Activated T-helper 1 cell treated with anti-CD3 and anti-CD28 coated beads, Interleukin-2, amount 50 U/mL, for 16 hours (primary cell): ENCODE measurements around the gene ARHGAP28.
"Not testable (repeated sequence)": the region's sequence is repeated elsewhere in the genome, so short reads cannot be mapped to it uniquely, and the experiment has no call there.

Experiments
- DNase-seq, 2 donors: peaks; one replicate each; pipeline ENCODE4 v3.0.0-alpha.2; 2020; ENCODE audit warnings: low read depth in 1 of 2, low spot score in 1 of 2

The ARHGAP28 gene

DNA sequence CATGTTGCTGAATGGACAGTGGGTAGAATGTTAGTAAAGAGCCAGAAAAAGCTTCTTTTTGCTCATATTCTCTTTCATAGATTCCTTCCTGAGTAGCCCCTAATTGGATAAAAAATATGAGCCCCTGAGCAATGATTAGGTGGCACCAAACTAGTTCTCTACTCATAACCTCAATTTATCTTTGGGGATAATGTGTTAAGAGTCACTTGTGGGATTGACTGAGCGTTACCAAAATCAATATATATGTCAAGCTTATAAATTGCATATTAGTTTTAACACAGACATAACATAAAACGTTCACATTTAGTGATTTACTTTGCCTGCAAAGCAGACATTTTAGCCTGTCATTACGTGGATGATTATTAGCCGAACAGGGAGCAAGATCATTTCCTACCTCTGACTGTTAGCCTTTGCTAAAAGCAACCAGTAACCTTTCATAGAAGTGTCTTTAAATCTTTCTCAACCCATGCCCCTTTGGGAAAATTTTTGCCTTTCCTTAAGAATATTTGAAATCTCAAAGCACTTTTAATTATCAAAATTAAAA is 85.4 kb downstream of the ARHGAP28 start:
- no peak for DNase-seq

- no peak for DNase-seq
These were observed 86.6 kb downstream of the ARHGAP28 start for GRCh38 chr18:6816154-6816553.

- no peak for DNase-seq
These were observed 89.8 kb downstream of the ARHGAP28 start for GRCh38 chr18:6819332-6819731.

GRCh38 chr18:6820314-6820713 is 90.8 kb downstream of the ARHGAP28 start:
- DNase-seq: no peak

DNA sequence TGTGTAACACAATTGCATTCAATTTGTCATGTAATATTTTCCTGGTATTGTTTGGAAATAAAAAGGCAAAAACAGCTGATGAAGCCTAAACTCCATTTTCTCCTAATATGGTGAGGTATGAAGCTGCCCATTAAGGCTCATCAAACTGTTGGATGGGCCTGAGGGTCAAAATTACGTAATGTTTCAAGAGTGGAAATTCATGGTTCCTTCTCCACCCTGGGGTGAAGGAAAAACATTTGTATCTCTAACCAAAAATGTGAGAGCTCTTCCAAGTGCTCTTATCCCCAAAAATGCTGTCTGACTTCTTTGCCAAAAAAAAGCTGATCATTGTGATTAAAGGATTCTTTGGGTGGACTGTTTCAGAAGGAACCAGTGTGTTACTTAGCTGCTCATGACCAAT is 91.8 kb downstream of the ARHGAP28 start:
- DNase-seq: no peak

DNA sequence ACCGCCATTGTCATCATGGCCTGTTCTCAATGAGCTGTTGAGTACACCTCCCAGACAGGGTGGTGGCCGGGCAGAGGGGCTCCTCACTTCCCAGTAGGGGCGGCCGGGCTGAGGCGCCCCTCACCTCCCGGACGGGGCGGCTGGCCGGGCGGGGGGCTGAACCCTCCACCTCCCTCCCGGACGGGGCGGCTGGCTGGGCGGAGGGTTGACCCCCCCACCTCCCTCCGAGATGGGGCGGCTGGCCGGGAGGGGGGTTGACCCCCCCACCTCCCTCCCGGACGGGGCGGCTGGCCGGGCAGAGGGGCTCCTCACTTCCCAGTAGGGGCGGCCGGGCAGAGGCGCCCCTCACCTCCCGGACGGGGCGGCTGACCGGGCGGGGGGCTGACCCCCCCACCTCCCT is 97.6 kb downstream of the ARHGAP28 start:
- not testable (repeated sequence) for DNase-seq

GRCh38 chr18:6827566-6827965 is 98.0 kb downstream of the ARHGAP28 start:
- DNase-seq: not testable (repeated sequence)

GRCh38 chr18:6830916-6831315 is 101.4 kb downstream of the ARHGAP28 start:
- no peak for DNase-seq

DNA sequence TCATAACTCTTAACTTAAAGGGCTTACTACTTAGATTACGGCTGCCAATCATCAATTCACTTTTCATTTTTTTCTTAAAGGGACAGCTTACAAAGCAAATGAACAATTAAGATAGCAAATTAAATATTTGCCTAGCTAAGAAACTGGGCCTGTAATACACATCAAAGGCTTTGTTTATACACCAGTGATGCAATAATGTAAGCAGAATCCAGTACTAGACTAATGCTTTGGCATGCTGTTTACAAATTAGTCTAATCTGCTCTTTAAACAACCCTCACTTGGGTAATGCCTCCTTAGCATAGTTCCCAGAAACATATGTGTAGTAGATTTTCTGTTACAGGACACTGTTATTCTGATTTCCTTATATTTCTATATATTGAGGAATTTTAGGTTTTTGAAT is 105.8 kb downstream of the ARHGAP28 start:
- DNase-seq: no peak

GRCh38 chr18:6836331-6836730 is 106.8 kb downstream of the ARHGAP28 start:
- no peak for DNase-seq

DNA sequence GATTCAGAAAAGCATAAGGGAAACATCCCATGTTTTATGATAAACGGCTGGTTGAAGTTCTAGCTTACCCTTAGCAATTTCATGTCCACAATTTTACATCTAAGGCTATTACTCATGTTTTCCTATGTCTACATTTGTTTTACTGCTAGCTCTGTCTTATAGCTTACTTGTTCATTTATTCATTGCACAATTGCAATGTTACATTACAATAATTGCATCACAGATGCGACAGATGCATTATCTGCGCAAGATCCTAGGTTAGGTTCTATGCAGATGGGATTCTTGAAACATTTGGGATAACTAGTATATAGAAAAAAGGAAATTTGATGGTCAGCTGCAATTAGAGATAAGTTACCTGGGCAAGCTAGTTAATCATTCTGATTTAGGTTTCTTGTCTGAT is 108.4 kb downstream of the ARHGAP28 start:
- no peak for DNase-seq

DNA sequence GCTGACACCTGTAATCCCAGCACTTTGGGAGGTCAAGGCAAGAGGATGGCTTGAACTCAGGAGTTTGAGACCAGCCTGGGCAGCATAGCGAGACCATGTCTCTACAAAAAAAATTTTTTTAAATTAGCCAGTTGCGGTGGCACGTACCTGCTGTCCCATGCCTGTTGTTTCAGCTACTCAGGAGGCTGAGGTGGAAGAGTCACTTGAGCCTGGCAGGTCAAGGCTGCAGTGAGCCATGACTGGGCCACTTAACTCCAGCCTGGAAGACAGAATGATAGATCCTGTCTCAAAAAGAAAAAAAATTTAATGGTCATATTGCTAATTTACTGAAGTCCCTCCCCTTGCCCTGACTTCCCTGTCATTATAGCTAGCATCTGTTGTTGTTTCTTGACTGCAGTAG is 112.6 kb downstream of the ARHGAP28 start:
- no peak for DNase-seq

- no peak for DNase-seq
These were observed 113.8 kb downstream of the ARHGAP28 start for GRCh38 chr18:6843308-6843707.

DNA sequence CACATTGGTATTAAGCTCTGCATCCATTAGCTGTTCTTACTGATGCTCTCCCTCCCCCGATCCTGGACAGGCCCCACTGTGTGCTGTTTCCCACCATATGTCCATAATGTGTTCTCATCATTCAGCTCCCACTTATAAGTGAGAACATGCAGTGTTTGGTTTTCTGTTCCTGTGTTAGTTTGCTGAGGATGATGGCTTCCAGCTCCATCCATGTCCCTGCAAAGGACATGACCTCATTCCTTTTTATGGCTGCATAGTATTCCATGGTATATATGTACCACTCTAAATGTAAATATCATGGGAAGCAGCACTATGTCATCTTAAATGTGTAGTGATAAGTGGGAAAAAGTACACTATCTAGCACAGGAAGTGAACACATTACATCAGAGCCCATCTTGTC is 116.0 kb downstream of the ARHGAP28 start:
- DNase-seq: not testable (repeated sequence)

DNA sequence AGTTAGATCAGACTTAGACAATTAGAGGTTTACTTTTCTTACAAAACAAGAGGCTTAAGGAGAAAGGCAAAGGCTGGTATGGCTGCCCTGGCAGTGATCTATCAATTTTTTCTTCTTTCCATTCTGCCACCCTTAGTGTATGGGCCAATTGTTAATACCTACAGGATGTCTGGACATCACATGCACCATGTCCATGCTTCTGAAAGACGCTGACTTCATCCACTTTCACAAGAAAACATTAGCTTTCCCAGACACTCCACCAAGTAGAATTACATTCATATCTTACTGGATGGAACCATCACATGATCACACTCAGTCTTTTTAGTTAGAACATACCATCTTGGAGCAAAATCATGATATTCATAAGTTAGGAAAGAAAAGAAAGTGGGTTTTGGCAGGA is 120.9 kb downstream of the ARHGAP28 start:
- no peak for DNase-seq

- DNase-seq: no peak
These were observed 122.0 kb downstream of the ARHGAP28 start for GRCh38 chr18:6851480-6851879.

DNA sequence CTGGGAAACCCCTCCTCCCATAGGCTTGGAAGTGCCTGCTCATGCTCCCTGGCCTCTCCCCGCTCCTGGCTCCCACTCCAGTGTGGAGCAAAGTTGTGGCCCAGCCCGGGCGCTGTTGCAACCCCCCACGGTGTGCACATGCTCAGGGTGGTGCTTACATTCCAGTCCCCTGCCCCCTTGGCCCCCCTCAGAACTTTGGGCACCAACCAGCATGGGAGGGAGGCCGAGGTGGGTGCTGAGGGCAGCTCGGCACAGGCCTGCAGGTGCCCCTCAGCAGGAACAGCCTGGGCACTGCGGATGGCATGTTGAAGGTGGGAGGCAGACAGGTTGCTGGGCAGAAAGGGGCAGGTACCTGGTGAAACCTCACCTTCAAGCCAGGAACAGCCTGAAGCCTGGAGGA is 125.3 kb downstream of the ARHGAP28 start:
- no peak for DNase-seq

DNA sequence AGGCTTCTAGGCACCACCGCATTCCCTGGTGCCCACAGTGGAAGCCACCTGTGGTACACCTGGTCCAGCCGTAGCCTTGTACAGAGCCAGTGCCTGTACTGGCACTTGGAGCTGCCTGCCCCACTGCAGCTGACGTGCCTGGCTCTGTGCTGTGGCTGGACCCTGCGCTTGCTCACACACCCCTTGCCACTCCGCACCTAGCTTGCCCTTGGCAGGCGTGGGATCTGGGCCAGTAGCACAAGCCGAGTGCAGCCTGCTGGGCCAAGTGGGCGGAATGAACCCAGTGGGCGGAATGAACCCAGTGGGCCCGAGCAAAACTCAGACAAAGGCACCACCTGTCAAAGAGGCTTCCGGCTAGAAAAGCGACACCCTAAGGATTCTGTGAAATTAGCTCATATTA is 126.3 kb downstream of the ARHGAP28 start:
- no peak for DNase-seq

- no peak for DNase-seq
These were observed 127.8 kb downstream of the ARHGAP28 start for GRCh38 chr18:6857300-6857699.

- no peak for DNase-seq
These were observed 130.3 kb downstream of the ARHGAP28 start for GRCh38 chr18:6859676-6860422.

DNA sequence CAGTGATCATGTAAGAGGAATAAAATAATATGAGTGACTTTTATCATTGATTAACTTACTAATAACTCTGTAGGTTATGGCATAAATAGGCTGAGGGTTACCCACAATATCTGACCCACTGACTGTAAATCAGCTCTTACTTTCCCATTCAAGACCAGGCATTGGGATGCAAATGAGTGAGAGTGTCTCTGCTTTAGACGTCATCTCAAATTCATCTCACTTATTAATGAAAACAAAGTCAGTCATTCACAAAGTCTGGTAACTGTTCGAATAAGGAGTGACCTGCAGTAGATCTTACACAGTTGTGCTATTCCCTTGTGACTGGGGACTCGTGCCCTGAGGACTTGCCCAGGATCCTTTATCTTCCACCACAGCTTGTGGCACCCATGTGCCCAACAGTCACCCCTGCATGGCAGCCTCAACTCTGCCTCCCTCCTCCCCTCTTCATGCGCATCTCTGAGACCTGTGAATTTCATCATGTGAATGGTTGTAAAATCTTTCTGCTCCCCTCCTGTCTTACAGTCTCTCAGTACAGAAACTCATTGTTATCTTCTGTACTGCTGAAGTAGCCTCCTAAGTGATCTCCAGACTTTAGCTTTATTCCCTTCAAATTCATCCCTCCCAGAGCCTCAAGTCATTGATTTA is 131.4 kb downstream of the ARHGAP28 start:
- no peak for DNase-seq

- DNase-seq: no peak
These were observed 135.7 kb downstream of the ARHGAP28 start for GRCh38 chr18:6865251-6865650.
